H1 (cell line): ENCODE data around the gene ZBTB20. TPM values are rescaled to one million over a fixed set of nuclear protein-coding genes. Genes with fewer than 3 reads are reported as not detected.

Experiments
- CTCF ChIA-PET: fragments of 300-600 bp; sonication (Branson Sonifier 250); formaldehyde crosslinking; loops from one replicate; lab custom pipeline; 2021; ENCODE audit not compliant: partially characterized antibody; lab: Charles Lee
- POLR2A ChIA-PET: fragments of 300-600 bp; sonication (Branson Sonifier 250); formaldehyde crosslinking; loops from one replicate; lab custom pipeline; 2021; ENCODE audit warnings: inconsistent platforms; ENCODE audit not compliant: partially characterized antibody; lab: Charles Lee
- DNase-seq, 2 experiments: peaks; one replicate each; pipeline versions ENCODE4 v3.0.0 to v3.0.0-alpha.2; 2010 to 2022; ENCODE audit warnings: low spot score in 2 of 2, low read depth in 1 of 2, mixed read lengths in 1 of 2
- FAIRE-seq: peaks from 2 replicates; lab custom pipeline; 2011; peaks lifted over from hg19 to GRCh38; lab: Jason Lieb, UNC
- H2AFZ ChIP-seq: 2 replicates; pipeline ENCODE4 v1.8.1; 2012; ENCODE audit warnings: low read length, inconsistent platforms
- H2AK5ac ChIP-seq: 2 replicates; pipeline ENCODE4 v1.6.1; 2013; ENCODE audit warnings: low read depth, low read length
- H2BK120ac ChIP-seq: replicated peaks from 2 replicates; pipeline ENCODE3; 2013; ENCODE audit warnings: low read depth, low read length, inconsistent platforms
- H2BK12ac ChIP-seq: 2 replicates; pipeline ENCODE4 v1.6.1; 2013; ENCODE audit warnings: low read depth, low read length
- H2BK15ac ChIP-seq: 2 replicates; pipeline ENCODE4 v1.6.1; 2013; ENCODE audit warnings: low read length
- H2BK20ac ChIP-seq: 2 replicates; pipeline ENCODE4 v1.6.1; 2013; ENCODE audit warnings: low read length
- H2BK5ac ChIP-seq: 2 replicates; pipeline ENCODE4 v1.6.1; 2013; ENCODE audit warnings: low read depth, low read length
- H3K14ac ChIP-seq: 2 replicates; pipeline ENCODE4 v1.6.1; 2013; ENCODE audit warnings: inconsistent platforms; ENCODE audit not compliant: insufficient read length
- H3K18ac ChIP-seq: 2 replicates; pipeline ENCODE4 v1.6.1; 2013; ENCODE audit warnings: low read length; ENCODE audit errors: extremely low read depth
- H3K23ac ChIP-seq: 2 replicates; pipeline ENCODE4 v1.6.1; 2013; ENCODE audit warnings: inconsistent platforms; ENCODE audit not compliant: insufficient read length
- H3K23me2 ChIP-seq: 2 replicates; pipeline ENCODE4 v1.6.1; 2013; ENCODE audit warnings: low read depth, low read length
- H3K27ac ChIP-seq: 2 replicates; pipeline ENCODE4 v1.6.1; 2011; ENCODE audit warnings: low read depth, low read length, inconsistent platforms
- H3K27me3 ChIP-seq, 4 experiments: replicated peaks in 1 of 4; 1 replicate in 1 of 4; 2 replicates in 3 of 4; pipeline versions ENCODE4 v1.6.1 to v1.8.1; 2011 to 2013; ENCODE audit warnings: low read length in 3 of 4, mild to moderate bottlenecking in 3 of 4, inconsistent platforms in 2 of 4, mixed read lengths in 2 of 4, moderate library complexity in 1 of 4; ENCODE audit not compliant: control insufficient read depth in 3 of 4, insufficient read depth in 3 of 4; ENCODE audit errors: extremely low read depth in 1 of 4
- H3K36me3 ChIP-seq, 4 experiments: 2 replicates each; pipeline versions ENCODE4 v1.6.1 to v1.8.1; 2011 to 2013; ENCODE audit warnings: mild to moderate bottlenecking in 4 of 4, low read length in 3 of 4, moderate library complexity in 2 of 4, control low read depth in 1 of 4, inconsistent platforms in 1 of 4; ENCODE audit not compliant: insufficient read depth in 4 of 4, control insufficient read depth in 2 of 4
- H3K4ac ChIP-seq: replicated peaks from 2 replicates; pipeline ENCODE3; 2013; ENCODE audit warnings: low read length, low read depth, mixed read lengths, inconsistent platforms; ENCODE audit not compliant: insufficient read length
- H3K4me1 ChIP-seq, 4 experiments: replicated peaks in 1 of 4; 1 replicate in 1 of 4; 2 replicates in 3 of 4; pipeline versions ENCODE4 v1.6.1 to v1.8.1; 2011 to 2013; ENCODE audit warnings: low read length in 3 of 4, inconsistent platforms in 2 of 4, mixed read lengths in 1 of 4; ENCODE audit not compliant: insufficient read depth in 4 of 4, control insufficient read depth in 3 of 4
- H3K4me2 ChIP-seq, 2 experiments: 2 replicates each; pipeline versions ENCODE4 v1.6.1 to v1.8.1; 2011 to 2013; ENCODE audit warnings: low read depth in 2 of 2, low read length in 2 of 2, control low read depth in 1 of 2, inconsistent platforms in 1 of 2, mild to moderate bottlenecking in 1 of 2; ENCODE audit not compliant: insufficient read depth in 1 of 2
- H3K4me3 ChIP-seq, 4 experiments: fragments of 200-600, 300-600 bp in 1 of 4; sonication (generic), shearing (Covaris generic), sonication (Bioruptor Twin) in 1 of 4; 2 replicates each; pipeline versions ENCODE4 v1.5.1 to v1.8.1; 2011 to 2016; ENCODE audit warnings: low read length in 4 of 4, low read depth in 3 of 4, control low read depth in 2 of 4, inconsistent platforms in 2 of 4, mild to moderate bottlenecking in 2 of 4, mixed read lengths in 1 of 4, moderate library complexity in 1 of 4; ENCODE audit not compliant: insufficient read depth in 2 of 4; ENCODE audit errors: extremely low read depth in 1 of 4
- H3K56ac ChIP-seq: replicated peaks from 2 replicates; pipeline ENCODE3; 2013; ENCODE audit warnings: low read depth, mild to moderate bottlenecking, mixed read lengths, low read length, inconsistent platforms; ENCODE audit not compliant: insufficient read length
- H3K79me1 ChIP-seq: 2 replicates; pipeline ENCODE4 v1.6.1; 2013; ENCODE audit warnings: low read depth, low read length, control low read depth
- H3K79me2 ChIP-seq, 2 experiments: 2 replicates each; pipeline versions ENCODE4 v1.6.1 to v1.8.1; 2012 to 2013; ENCODE audit warnings: low read length in 2 of 2, mild to moderate bottlenecking in 2 of 2, inconsistent platforms in 1 of 2; ENCODE audit not compliant: insufficient read depth in 2 of 2, control insufficient read depth in 1 of 2
- H3K9ac ChIP-seq, 4 experiments: replicated peaks in 1 of 4; 1 replicate in 1 of 4; 2 replicates in 3 of 4; pipeline versions ENCODE4 v1.6.1 to v1.8.1; 2011 to 2013; ENCODE audit warnings: low read depth in 3 of 4, low read length in 3 of 4, control low read depth in 2 of 4, mild to moderate bottlenecking in 2 of 4, moderate library complexity in 2 of 4, inconsistent platforms in 1 of 4; ENCODE audit errors: extremely low read depth in 1 of 4
- H3K9me3 ChIP-seq, 2 experiments: 2 replicates each; pipeline versions ENCODE4 v1.6.1 to v1.8.1; 2012 to 2013; ENCODE audit warnings: mild to moderate bottlenecking in 2 of 2, moderate library complexity in 2 of 2, control low read depth in 1 of 2, inconsistent platforms in 1 of 2, low read depth in 1 of 2, low read length in 1 of 2, mixed read lengths in 1 of 2; ENCODE audit not compliant: insufficient read depth in 2 of 2
- H4K20me1 ChIP-seq, 2 experiments: replicated peaks in 1 of 2; 2 replicates each; pipeline versions ENCODE3 to v1.8.1; 2011 to 2013; ENCODE audit warnings: inconsistent platforms in 2 of 2, low read length in 2 of 2, mild to moderate bottlenecking in 1 of 2; ENCODE audit not compliant: insufficient read depth in 2 of 2, control insufficient read depth in 1 of 2
- H4K5ac ChIP-seq: 2 replicates; pipeline ENCODE4 v1.6.1; 2013; ENCODE audit warnings: low read length, low read depth, mixed read lengths, inconsistent platforms; ENCODE audit not compliant: insufficient read length
- H4K8ac ChIP-seq: 2 replicates; pipeline ENCODE4 v1.8.0; 2013; ENCODE audit warnings: mild to moderate bottlenecking, moderate library complexity, low read length, inconsistent platforms; ENCODE audit not compliant: insufficient read depth; ENCODE audit errors: extremely low read depth
- H4K91ac ChIP-seq: replicated peaks from 2 replicates; pipeline ENCODE3; 2013; ENCODE audit warnings: low read length, mixed read lengths, inconsistent platforms; ENCODE audit not compliant: insufficient read length
- ATF3 ChIP-seq: IDR thresholded peaks from 2 replicates; pipeline ENCODE4 v1.6.1; 2011; ENCODE audit warnings: low read depth, mild to moderate bottlenecking, low read length; ENCODE audit not compliant: insufficient read depth
- CHD1 ChIP-seq: IDR thresholded peaks from 2 replicates; pipeline ENCODE4 v1.6.1; 2012; ENCODE audit warnings: low read depth, low read length, improper control_type of control experiment
- EP300 ChIP-seq, 2 experiments: IDR thresholded peaks; 1 replicate in 1 of 2; 2 replicates in 1 of 2; pipeline ENCODE4 v1.6.1; 2011 to 2012; ENCODE audit warnings: low read depth in 2 of 2, low read length in 2 of 2, mild to moderate bottlenecking in 2 of 2, borderline replicate concordance in 1 of 2, inconsistent platforms in 1 of 2, moderate library complexity in 1 of 2
- GTF2F1 ChIP-seq: IDR thresholded peaks from 2 replicates; pipeline ENCODE4 v1.6.1; 2012; ENCODE audit warnings: low read depth, low read length, improper control_type of control experiment, borderline replicate concordance
- HDAC2 ChIP-seq, 2 experiments: fragments of 300-600 bp in 1 of 2; sonication (generic) in 1 of 2; IDR thresholded peaks; 2 replicates each; pipeline ENCODE4 v1.6.1; 2011 to 2012; ENCODE audit warnings: low read depth in 2 of 2, low read length in 2 of 2, mild to moderate bottlenecking in 2 of 2, moderate library complexity in 2 of 2, borderline replicate concordance in 1 of 2, inconsistent platforms in 1 of 2
- HDAC6 ChIP-seq: IDR thresholded peaks from one replicate; pipeline ENCODE4 v1.7.1; 2012; ENCODE audit warnings: low read depth, mild to moderate bottlenecking, inconsistent platforms, low read length, moderate library complexity
- KDM1A ChIP-seq: fragments of 200-600, 300-600 bp; sonication (generic); IDR thresholded peaks from 2 replicates; pipeline ENCODE4 v1.7.1; 2016; ENCODE audit warnings: mild to moderate bottlenecking, low read length, borderline replicate concordance
- KDM5A ChIP-seq: fragments of 200-600 bp; IDR thresholded peaks from 2 replicates; pipeline ENCODE4 v1.7.1; 2012; ENCODE audit warnings: mild to moderate bottlenecking, low read length, inconsistent platforms, mixed read lengths
- RAD21 ChIP-seq, 2 experiments: IDR thresholded peaks in 1 of 2; conservative IDR thresholded peaks in 1 of 2; 2 replicates each; pipeline ENCODE4 v1.6.1; 2011; ENCODE audit warnings: low read depth in 2 of 2, low read length in 2 of 2, improper control_type of control experiment in 1 of 2, inconsistent platforms in 1 of 2, mild to moderate bottlenecking in 1 of 2, moderate library complexity in 1 of 2
- WGBS, 2 experiments: shearing (Covaris generic) in 1 of 2; methylation state at CpG; one replicate each; pipeline versions ENCODE4 v1.1.6 to v1.1.7; 2013 to 2015; ENCODE audit warnings: low lambda C conversion rate in 2 of 2, mixed read lengths in 2 of 2, inconsistent platforms in 1 of 2, low coverage in 1 of 2, missing lambda C conversion rate in 1 of 2; ENCODE audit not compliant: insufficient replicate concordance in 2 of 2, insufficient coverage in 1 of 2, insufficient read length in 1 of 2; ENCODE audit errors: extremely low coverage in 1 of 2, missing lambda C conversion rate in 1 of 2; 5-methylcytosine and 5-hydroxymethylcytosine counted together
- polyA plus RNA-seq, 7 experiments: library from polyadenylated mRNA; depleted of rRNA in 3 of 7; stranded (reverse) in 5 of 7; unstranded in 2 of 7; fragments of >200 nt in 5 of 7; fragments of 200-250 nt in 2 of 7; gene quantifications; 1 replicate in 5 of 7; 2 replicates in 1 of 7; 4 replicates in 1 of 7; pipeline versions ENCODE4 v1.2.1 to v1.2.3, GENCODE V29; 2011 to 2013; ENCODE audit warnings: missing spikeins in 2 of 7, mixed read lengths in 2 of 7
- total RNA-seq: library from RNA; stranded (reverse); fragmentation: NEBNext Ultra II Directional; extraction: Animal tissue kit (Norgen Biotek cat#: 25700); gene quantifications from 2 replicates; pipeline ENCODE4 v1.2.1, GENCODE V29; 2021
- TF ChIP-seq, protein P1 (sequence below), 3 experiments: IDR thresholded peaks; 1 replicate in 2 of 3; 2 replicates in 1 of 3; pipeline versions ENCODE4 v1.5.1 to v1.6.1; 2011; ENCODE audit warnings: low read length in 3 of 3, mild to moderate bottlenecking in 3 of 3, inconsistent platforms in 2 of 3, low read depth in 1 of 3, moderate library complexity in 1 of 3; ENCODE audit not compliant: insufficient read depth in 1 of 3; ENCODE audit errors: control extremely low read depth in 1 of 3

The ZBTB20 gene
- total and polyA plus RNA-seq, 2 of the 8 experiments (the other 6 are each of a cell fraction or from before 2014, with no cell fraction given), result 0.35 to 1.3 TPM

DNA sequence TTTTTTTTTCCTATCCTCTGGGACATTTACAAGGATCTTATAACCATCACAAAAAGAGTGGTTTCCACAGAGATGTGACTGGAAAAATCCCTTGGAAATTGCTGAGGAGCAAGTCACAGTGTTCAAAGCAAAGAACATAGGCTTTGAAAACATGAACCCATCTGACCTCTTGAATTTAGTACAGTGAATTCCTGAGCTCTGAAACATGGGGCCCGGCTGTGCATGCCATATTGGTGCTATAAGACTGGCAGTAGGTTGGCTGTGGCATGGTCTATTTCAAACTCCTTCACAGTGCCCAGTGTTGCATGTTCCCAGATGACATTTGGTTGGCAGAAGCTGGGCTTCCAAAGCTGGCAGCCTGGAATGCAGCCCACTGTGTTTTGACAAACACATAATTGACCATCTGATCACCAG, 651.1 kb downstream of the ZBTB20 start:
- H2BK12ac ChIP-seq, result no peak overlapping the region
- no peak overlapping the region for H2AFZ ChIP-seq
- H2BK15ac ChIP-seq, result no peak overlapping the region
- H3K4me3 ChIP-seq, result no peak overlapping the region
- H3K9ac ChIP-seq, result no peak overlapping the region
- H4K20me1 ChIP-seq, result no peaks in the 10 kb centered on the region
- H3K27ac ChIP-seq, result no peak overlapping the region
- no peak overlapping the region for H3K56ac ChIP-seq
- H3K18ac ChIP-seq, result no peak overlapping the region
- no peak overlapping the region for H4K91ac ChIP-seq
- H2BK5ac ChIP-seq, result no peak overlapping the region
- FAIRE-seq, result no peak
- no peak overlapping the region for H3K4me2 ChIP-seq
- no peak overlapping the region for H3K14ac ChIP-seq
- no peaks in the 10 kb centered on the region for H3K36me3 ChIP-seq
- ChIA-PET POLR2A (no interaction called here), CTCF (interaction anchor here (0.8 to 1.6 kb wide), 3 partner anchors 11 to 28 kb away, joined by 3 read pairs; no protein-coding TSS in a partner anchor)
- H2BK20ac ChIP-seq, result no peak overlapping the region
- no peaks in the 10 kb centered on the region for H3K9me3 ChIP-seq
- no peak overlapping the region for H2BK120ac ChIP-seq
- no peak overlapping the region for H2AK5ac ChIP-seq
- no peaks in the 10 kb centered on the region for H3K23me2 ChIP-seq
- H4K8ac ChIP-seq, result no peak overlapping the region
- H3K4ac ChIP-seq, result no peak overlapping the region
- whole genome bisulfite sequencing, 2 experiments, result 85% methylated on average over 1 of the region's 1 CpG; no CpG with 5 or more reads in 1 of the 2 experiments
- no peaks in the 10 kb centered on the region for H3K27me3 ChIP-seq
- DNase-seq, result no peak
- no peaks in the 10 kb centered on the region for H3K79me1 ChIP-seq
- H3K4me1 ChIP-seq, result no peaks in the 10 kb centered on the region
- H3K23ac ChIP-seq, result no peak overlapping the region
- H3K79me2 ChIP-seq, result no peaks in the 10 kb centered on the region
- H4K5ac ChIP-seq, result no peak overlapping the region
- TF ChIP-seq HDAC2 (IDR thresholded peaks at IDR 0.05; ENCODE audit: borderline replicate concordance in 1 of 2, low read depth in 2 of 2, low read length in 2 of 2) (no peak), KDM5A (no peak), HDAC6 (no peak), KDM1A (no peak), ATF3 (no peak), RAD21 (IDR thresholded peaks at IDR 0.05 in 1 of 2, conservative IDR thresholded peaks at IDR 0.05 in 1 of 2; ENCODE audit: low read depth in 2 of 2, low read length in 2 of 2) (no peak), EP300 (IDR thresholded peaks at IDR 0.05; ENCODE audit: borderline replicate concordance in 1 of 2, low read depth in 2 of 2, low read length in 2 of 2) (no peak), GTF2F1 (no peak), CHD1 (no peak)
- TF ChIP-seq, protein P1, sequence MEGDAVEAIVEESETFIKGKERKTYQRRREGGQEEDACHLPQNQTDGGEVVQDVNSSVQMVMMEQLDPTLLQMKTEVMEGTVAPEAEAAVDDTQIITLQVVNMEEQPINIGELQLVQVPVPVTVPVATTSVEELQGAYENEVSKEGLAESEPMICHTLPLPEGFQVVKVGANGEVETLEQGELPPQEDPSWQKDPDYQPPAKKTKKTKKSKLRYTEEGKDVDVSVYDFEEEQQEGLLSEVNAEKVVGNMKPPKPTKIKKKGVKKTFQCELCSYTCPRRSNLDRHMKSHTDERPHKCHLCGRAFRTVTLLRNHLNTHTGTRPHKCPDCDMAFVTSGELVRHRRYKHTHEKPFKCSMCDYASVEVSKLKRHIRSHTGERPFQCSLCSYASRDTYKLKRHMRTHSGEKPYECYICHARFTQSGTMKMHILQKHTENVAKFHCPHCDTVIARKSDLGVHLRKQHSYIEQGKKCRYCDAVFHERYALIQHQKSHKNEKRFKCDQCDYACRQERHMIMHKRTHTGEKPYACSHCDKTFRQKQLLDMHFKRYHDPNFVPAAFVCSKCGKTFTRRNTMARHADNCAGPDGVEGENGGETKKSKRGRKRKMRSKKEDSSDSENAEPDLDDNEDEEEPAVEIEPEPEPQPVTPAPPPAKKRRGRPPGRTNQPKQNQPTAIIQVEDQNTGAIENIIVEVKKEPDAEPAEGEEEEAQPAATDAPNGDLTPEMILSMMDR (IDR thresholded peaks at IDR 0.05; ENCODE audit: control extremely low read depth in 1 of 3, insufficient read depth in 1 of 3, low read depth in 1 of 3, low read length in 3 of 3), result no peak
